Measurements from ENCODE around the gene BRS3. TPM values are rescaled to one million over a fixed set of nuclear protein-coding genes. Genes with fewer than 3 reads are reported as not detected.

Gene BRS3
- total RNA-seq, 6 experiments from 2014 or later, result not detected

GRCh38 chrX:136477026-136477425, 10.7 kb upstream of the BRS3 start:
- no peak for DNase-seq
- TF ChIP-seq CTCF (IDR thresholded peaks at IDR 0.05) (peak in 1 of 4 donors; percentile 15), POLR2A (IDR thresholded peaks at IDR 0.05) (no peak)
- no peak overlapping the region for H3K4me3 ChIP-seq
- peak in 1 of 4 donors; percentile 39 for ATAC-seq
- no peaks in the 10 kb centered on the region for H3K27me3 ChIP-seq
- no peaks in the 10 kb centered on the region for H3K36me3 ChIP-seq
- no peaks in the 10 kb centered on the region for H3K9me3 ChIP-seq
- intact Hi-C loops (cut with DNase I), result no loop called here
- no peaks in the 10 kb centered on the region for H3K4me1 ChIP-seq
- no peak overlapping the region for H3K27ac ChIP-seq
- WGBS (ENCODE audit: insufficient coverage, low coverage, low lambda C conversion rate, missing lambda C conversion rate), result 73% methylated on average over 2 of the region's 2 CpGs

- ATAC-seq (no peak), DNase-seq (no peak)
- H3K36me3 ChIP-seq, result no peaks in the 10 kb centered on the region
- no peaks in the 10 kb centered on the region for H3K27me3 ChIP-seq
- 39% methylated on average over 4 of the region's 4 CpGs for WGBS (ENCODE audit: insufficient coverage, low coverage, low lambda C conversion rate, missing lambda C conversion rate)
- no peak overlapping the region for H3K4me3 ChIP-seq
- TF ChIP-seq POLR2A (IDR thresholded peaks at IDR 0.05) (no peak), CTCF (IDR thresholded peaks at IDR 0.05) (no peak)
- H3K27ac ChIP-seq, result no peak overlapping the region
- no peaks in the 10 kb centered on the region for H3K9me3 ChIP-seq
- H3K4me1 ChIP-seq, result no peaks in the 10 kb centered on the region
- intact Hi-C loops (cut with DNase I), result no loop called here
Observed at GRCh38 chrX:136480383-136480782, 7.4 kb upstream of the BRS3 start.

- no peaks in the 10 kb centered on the region for H3K36me3 ChIP-seq
- peaks cover 0 to 15% of the 10 kb centered on the region in 2 donors for H3K27me3 ChIP-seq
- DNase-seq (no peak), ATAC-seq (no peak)
- no peak for TF ChIP-seq CTCF (IDR thresholded peaks at IDR 0.05)
- no peak for TF ChIP-seq POLR2A (IDR thresholded peaks at IDR 0.05)
- no peak overlapping the region for H3K27ac ChIP-seq
- H3K9me3 ChIP-seq, result no peaks in the 10 kb centered on the region
- intact Hi-C loops (cut with DNase I), result no loop called here
- 32% methylated on average over 5 of the region's 5 CpGs for WGBS (ENCODE audit: insufficient coverage, low coverage, low lambda C conversion rate, missing lambda C conversion rate)
- no peak overlapping the region for H3K4me3 ChIP-seq
- no peaks in the 10 kb centered on the region for H3K4me1 ChIP-seq
Observed at GRCh38 chrX:136488706-136489105, 959 bp downstream of the BRS3 start.

- H3K27me3 ChIP-seq, result peaks cover 0 to 15% of the 10 kb centered on the region in 2 donors
Observed at GRCh38 chrX:136491832-136492231, 4.1 kb downstream of the BRS3 start.

More at GRCh38 chrX:136491832-136492231, 4.1 kb downstream of the BRS3 start:
- ATAC-seq, result no peak
- no peak for DNase-seq
- no peak for TF ChIP-seq CTCF (IDR thresholded peaks at IDR 0.05)
- no peak for TF ChIP-seq POLR2A (IDR thresholded peaks at IDR 0.05)
- Histone ChIP-seq H3K36me3 (no peaks in the 10 kb centered on the region), H3K27ac (no peak overlapping the region), H3K9me3 (no peaks in the 10 kb centered on the region), H3K4me3 (no peak overlapping the region), H3K4me1 (no peaks in the 10 kb centered on the region)
- 49% methylated on average over 6 of the region's 6 CpGs for WGBS (ENCODE audit: insufficient coverage, low coverage, low lambda C conversion rate, missing lambda C conversion rate)
- intact Hi-C loops (cut with DNase I), result no loop called here
